ENCODE measurements around the gene KCNJ6.

Gene KCNJ6

DNA sequence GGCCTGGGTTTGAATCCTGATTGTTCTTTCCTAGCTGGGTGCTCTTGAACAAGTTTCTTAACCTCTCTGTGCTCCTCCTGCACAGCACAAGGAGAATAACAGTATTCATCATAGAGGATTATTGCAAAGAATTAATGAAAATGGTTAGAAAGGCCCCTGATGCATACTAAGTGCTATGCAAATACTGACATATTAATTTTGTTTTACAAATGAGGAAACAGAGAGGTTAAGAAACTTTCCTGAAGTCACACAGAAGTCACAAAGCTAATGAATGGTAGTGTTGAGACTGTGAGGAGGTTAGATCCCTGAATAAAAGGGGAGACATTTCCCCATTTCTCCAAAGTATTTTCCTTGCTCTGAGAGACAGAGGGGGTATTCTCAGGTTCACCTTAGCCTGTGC is 99.0 kb downstream of the KCNJ6 start:
- no peak for FAIRE-seq
- no peak for TF ChIP-seq PAX5 (IDR thresholded peaks at IDR 0.05; ENCODE audit: insufficient read depth, low read length, severe bottlenecking)
- TF ChIP-seq POLR2A (IDR thresholded peaks at IDR 0.05; ENCODE audit: low read depth, low read length) = no peak
- no peak for TF ChIP-seq SPI1 (IDR thresholded peaks at IDR 0.05; ENCODE audit: low read depth, low read length)
- TF ChIP-seq TAF1 (IDR thresholded peaks at IDR 0.05; ENCODE audit: low read depth, low read length) = no peak
- TF ChIP-seq POLR2AphosphoS5 (IDR thresholded peaks at IDR 0.05; ENCODE audit: low read depth, low read length) = no peak
- no peak for TF ChIP-seq POU2F2 (IDR thresholded peaks at IDR 0.05; ENCODE audit: low read depth, low read length)
- no peak for DNase-seq (ENCODE audit: insufficient read length, low spot score)

DNA sequence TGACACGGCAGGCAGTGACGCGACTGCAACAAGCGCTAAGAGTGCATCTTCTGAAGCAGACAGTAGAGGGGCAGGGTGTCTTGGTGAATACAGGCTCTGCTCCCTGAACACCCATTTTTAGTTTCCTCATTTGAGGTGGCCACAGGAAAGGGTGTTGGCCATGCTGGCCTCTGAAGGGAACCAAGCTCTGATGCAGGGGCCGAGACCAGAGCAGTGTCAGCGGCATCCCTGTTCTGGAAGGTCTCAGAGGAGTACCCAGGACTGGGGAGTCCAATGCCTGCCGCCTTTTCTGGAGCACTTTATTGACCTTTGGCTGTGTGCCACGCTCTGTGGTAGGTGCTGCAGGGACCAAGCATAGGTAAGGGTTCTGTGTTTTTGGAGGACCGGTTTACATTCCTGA is 100.4 kb downstream of the KCNJ6 start:
- DNase-seq (ENCODE audit: insufficient read length, low spot score) (no peak), FAIRE-seq (no peak)
- no peak for TF ChIP-seq SPI1 (IDR thresholded peaks at IDR 0.05; ENCODE audit: low read depth, low read length)
- TF ChIP-seq POU2F2 (IDR thresholded peaks at IDR 0.05; ENCODE audit: low read depth, low read length) = no peak
- TF ChIP-seq POLR2A (IDR thresholded peaks at IDR 0.05; ENCODE audit: low read depth, low read length) = no peak
- no peak for TF ChIP-seq PAX5 (IDR thresholded peaks at IDR 0.05; ENCODE audit: insufficient read depth, low read length, severe bottlenecking)
- no peak for TF ChIP-seq POLR2AphosphoS5 (IDR thresholded peaks at IDR 0.05; ENCODE audit: low read depth, low read length)
- TF ChIP-seq TAF1 (IDR thresholded peaks at IDR 0.05; ENCODE audit: low read depth, low read length) = no peak

DNA sequence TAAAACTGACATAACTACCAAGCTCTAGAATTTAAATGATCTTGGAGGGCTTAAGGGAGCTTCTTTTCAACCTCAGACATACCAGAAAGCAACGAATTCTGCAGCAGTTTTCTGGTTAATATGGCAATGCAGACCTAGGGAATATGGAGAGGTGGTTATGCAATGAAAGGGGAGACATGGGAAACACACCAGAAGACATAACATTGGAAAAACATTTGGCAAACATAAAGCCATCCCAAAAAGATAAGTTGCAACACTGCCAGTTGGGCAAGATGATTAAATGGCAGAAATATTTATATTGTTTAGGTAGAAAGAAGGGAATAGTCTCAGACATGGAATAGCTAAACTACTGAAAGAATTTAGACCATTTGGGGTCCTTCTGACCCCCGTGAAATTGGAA is 104.5 kb downstream of the KCNJ6 start:
- TF ChIP-seq SPI1 (IDR thresholded peaks at IDR 0.05; ENCODE audit: low read depth, low read length) (no peak), PAX5 (IDR thresholded peaks at IDR 0.05; ENCODE audit: insufficient read depth, low read length, severe bottlenecking) (no peak), POU2F2 (IDR thresholded peaks at IDR 0.05; ENCODE audit: low read depth, low read length) (no peak), POLR2AphosphoS5 (IDR thresholded peaks at IDR 0.05; ENCODE audit: low read depth, low read length) (no peak), POLR2A (IDR thresholded peaks at IDR 0.05; ENCODE audit: low read depth, low read length) (no peak), TAF1 (IDR thresholded peaks at IDR 0.05; ENCODE audit: low read depth, low read length) (no peak)
- FAIRE-seq (no peak), DNase-seq (ENCODE audit: insufficient read length, low spot score) (no peak)

DNA sequence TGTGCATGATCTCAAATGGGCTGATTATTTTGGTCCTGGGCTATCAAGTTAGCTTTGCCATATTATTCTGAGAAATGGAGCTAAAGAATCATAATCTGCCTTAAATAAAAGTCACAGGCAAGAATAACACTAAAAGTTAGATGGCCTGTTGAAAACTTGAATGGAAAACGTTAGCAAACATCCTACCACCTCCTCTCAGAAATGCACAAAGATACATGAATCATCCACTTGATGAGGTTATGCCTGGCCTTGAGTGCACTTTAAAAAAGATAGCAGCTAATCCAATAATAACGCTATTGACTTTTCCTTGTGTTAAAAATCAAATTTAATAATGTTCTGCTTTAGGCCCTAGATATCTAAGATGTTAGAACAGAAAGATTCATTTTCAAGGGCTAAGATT is 108.0 kb downstream of the KCNJ6 start:
- FAIRE-seq (no peak), DNase-seq (ENCODE audit: insufficient read length, low spot score) (no peak)
- no peak for TF ChIP-seq TAF1 (IDR thresholded peaks at IDR 0.05; ENCODE audit: low read depth, low read length)

DNA sequence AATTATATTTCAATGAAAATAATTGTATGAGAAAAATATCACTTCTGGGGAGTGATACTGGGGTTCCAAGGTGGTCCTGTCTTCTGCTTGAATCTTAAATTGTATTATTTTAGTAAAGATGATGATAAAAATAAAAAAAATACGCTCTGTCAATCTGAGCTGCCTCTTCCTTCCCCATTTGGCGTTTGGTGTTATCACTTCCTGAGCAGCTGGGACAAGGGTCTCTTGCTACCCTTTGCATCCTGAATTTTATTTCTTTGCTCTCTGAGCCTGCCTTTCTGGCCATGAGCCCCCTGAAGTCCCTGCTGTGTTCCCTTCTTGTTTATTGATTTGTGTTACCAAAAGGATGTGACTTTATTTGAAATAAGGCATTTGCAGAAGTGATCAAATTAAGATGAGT is 111.0 kb downstream of the KCNJ6 start:
- TF ChIP-seq POLR2AphosphoS5 (IDR thresholded peaks at IDR 0.05; ENCODE audit: low read depth, low read length) = no peak
- no peak for TF ChIP-seq SPI1 (IDR thresholded peaks at IDR 0.05; ENCODE audit: low read depth, low read length)
- TF ChIP-seq POU2F2 (IDR thresholded peaks at IDR 0.05; ENCODE audit: low read depth, low read length) = no peak
- no peak for TF ChIP-seq PAX5 (IDR thresholded peaks at IDR 0.05; ENCODE audit: insufficient read depth, low read length, severe bottlenecking)
- no peak for DNase-seq (ENCODE audit: insufficient read length, low spot score)
- FAIRE-seq = no peak

DNA sequence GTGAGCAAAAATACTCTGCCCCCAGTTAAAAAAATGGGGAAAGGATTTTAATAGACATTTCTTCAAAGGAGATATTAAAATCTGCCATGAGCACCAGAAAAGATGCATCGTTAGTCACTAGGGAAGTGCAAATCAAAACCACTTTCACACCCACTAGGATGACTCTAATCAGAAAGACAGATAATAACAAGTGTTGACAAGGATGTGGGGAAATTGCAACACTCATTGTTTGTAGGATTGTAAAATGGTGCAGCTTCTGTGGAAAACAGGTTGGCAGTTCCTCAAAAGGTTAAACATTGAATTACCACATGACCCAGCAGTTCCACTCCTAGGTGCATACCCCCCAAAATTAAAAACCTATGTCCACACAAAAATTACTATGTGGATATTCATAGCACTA is 112.3 kb downstream of the KCNJ6 start:
- no peak for FAIRE-seq
- no peak for TF ChIP-seq POLR2AphosphoS5 (IDR thresholded peaks at IDR 0.05; ENCODE audit: low read depth, low read length)
- no peak for TF ChIP-seq POU2F2 (IDR thresholded peaks at IDR 0.05; ENCODE audit: low read depth, low read length)
- no peak for TF ChIP-seq TAF1 (IDR thresholded peaks at IDR 0.05; ENCODE audit: low read depth, low read length)
- no peak for TF ChIP-seq PAX5 (IDR thresholded peaks at IDR 0.05; ENCODE audit: insufficient read depth, low read length, severe bottlenecking)
- TF ChIP-seq SPI1 (IDR thresholded peaks at IDR 0.05; ENCODE audit: low read depth, low read length) = no peak
- no peak for DNase-seq (ENCODE audit: insufficient read length, low spot score)

DNA sequence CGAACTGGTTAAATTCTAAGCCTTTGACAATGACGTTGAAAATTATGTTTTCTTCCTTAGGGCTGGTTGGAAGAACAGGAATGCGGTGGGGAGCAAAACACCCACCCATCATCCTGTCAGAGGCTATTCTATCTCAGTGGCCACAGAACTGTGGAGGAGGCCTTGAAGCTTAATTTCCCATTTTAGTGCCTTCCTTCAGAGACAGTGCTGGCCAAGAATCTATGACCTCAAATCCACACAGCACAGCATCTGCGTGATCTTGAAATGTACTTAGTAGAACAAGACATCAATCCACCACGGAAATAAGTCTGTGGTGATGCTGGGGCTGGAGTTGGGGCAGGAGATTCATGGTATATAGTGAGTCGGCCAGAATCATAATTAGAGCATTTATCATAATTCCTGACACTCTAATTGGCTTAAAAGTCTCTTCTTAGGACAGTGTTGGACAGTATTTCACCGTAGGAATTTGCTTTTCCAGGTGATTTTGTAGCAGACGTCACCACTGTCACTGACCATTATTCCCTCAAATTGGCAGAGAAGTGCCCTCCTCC is 113.1 kb downstream of the KCNJ6 start:
- FAIRE-seq = no peak
- DNase-seq (ENCODE audit: insufficient read length, low spot score) = no peak
- no peak for TF ChIP-seq POU2F2 (IDR thresholded peaks at IDR 0.05; ENCODE audit: low read depth, low read length)
- TF ChIP-seq SPI1 (IDR thresholded peaks at IDR 0.05; ENCODE audit: low read depth, low read length) = no peak
- no peak for TF ChIP-seq POLR2A (IDR thresholded peaks at IDR 0.05; ENCODE audit: low read depth, low read length)

DNA sequence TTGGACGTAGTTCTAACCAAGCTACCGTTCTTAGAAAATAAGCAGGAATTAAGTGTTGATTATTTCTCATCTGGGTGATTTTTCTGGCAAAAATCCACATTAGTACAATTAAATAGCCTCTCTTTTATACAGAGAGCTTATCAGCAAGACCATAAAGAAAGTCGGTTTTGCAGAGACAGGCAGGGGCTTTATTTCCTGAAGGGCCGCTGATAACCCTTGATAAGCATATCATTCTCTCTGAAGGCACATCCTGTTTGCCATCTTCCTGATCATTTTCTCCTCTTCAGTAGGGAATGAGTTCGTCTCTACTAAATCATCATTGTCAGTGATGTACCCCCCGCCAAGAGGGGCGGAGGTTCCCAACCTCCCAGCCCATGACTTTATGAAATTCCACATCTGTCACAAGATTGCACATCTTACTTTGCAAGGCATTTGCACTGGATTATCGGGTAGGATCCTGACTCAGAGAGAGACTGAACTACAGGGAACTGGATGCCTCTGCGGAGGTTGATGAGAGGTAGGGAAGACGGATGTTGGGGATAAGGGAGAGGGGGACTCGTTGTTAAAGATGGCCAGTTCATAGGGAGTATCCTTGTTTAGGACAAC is 115.7 kb downstream of the KCNJ6 start:
- FAIRE-seq (no peak), DNase-seq (ENCODE audit: insufficient read length, low spot score) (no peak)
- no peak for TF ChIP-seq PAX5 (IDR thresholded peaks at IDR 0.05; ENCODE audit: insufficient read depth, low read length, severe bottlenecking)
- TF ChIP-seq TAF1 (IDR thresholded peaks at IDR 0.05; ENCODE audit: low read depth, low read length) = no peak
- TF ChIP-seq POU2F2 (IDR thresholded peaks at IDR 0.05; ENCODE audit: low read depth, low read length) = no peak
- TF ChIP-seq POLR2AphosphoS5 (IDR thresholded peaks at IDR 0.05; ENCODE audit: low read depth, low read length) = no peak
- TF ChIP-seq POLR2A (IDR thresholded peaks at IDR 0.05; ENCODE audit: low read depth, low read length) = no peak
- TF ChIP-seq SPI1 (IDR thresholded peaks at IDR 0.05; ENCODE audit: low read depth, low read length) = no peak

DNA sequence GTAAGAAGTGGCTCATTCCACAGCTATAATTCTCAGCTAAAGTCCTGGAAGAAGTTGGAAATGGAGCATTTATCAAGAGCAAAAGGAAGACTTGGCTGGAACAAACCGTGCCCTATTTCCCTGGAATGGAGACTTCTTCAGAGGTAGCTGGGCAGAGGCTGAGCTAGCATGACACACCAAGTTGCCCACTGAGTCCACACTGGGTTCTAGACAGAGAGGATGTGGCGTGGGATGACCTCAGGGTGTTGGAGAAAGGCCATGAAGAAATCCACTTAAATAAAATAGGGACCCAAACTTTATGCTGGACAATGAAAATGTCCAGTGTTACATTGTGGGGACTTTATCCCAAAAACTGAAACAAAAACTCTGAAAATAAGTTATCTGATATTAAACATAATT is 116.2 kb downstream of the KCNJ6 start:
- FAIRE-seq (no peak), DNase-seq (ENCODE audit: insufficient read length, low spot score) (no peak)
- no peak for TF ChIP-seq POLR2AphosphoS5 (IDR thresholded peaks at IDR 0.05; ENCODE audit: low read depth, low read length)
- TF ChIP-seq SPI1 (IDR thresholded peaks at IDR 0.05; ENCODE audit: low read depth, low read length) = no peak
- no peak for TF ChIP-seq POU2F2 (IDR thresholded peaks at IDR 0.05; ENCODE audit: low read depth, low read length)
- TF ChIP-seq PAX5 (IDR thresholded peaks at IDR 0.05; ENCODE audit: insufficient read depth, low read length, severe bottlenecking) = no peak
- TF ChIP-seq TAF1 (IDR thresholded peaks at IDR 0.05; ENCODE audit: low read depth, low read length) = no peak
- TF ChIP-seq POLR2A (IDR thresholded peaks at IDR 0.05; ENCODE audit: low read depth, low read length) = no peak

DNA sequence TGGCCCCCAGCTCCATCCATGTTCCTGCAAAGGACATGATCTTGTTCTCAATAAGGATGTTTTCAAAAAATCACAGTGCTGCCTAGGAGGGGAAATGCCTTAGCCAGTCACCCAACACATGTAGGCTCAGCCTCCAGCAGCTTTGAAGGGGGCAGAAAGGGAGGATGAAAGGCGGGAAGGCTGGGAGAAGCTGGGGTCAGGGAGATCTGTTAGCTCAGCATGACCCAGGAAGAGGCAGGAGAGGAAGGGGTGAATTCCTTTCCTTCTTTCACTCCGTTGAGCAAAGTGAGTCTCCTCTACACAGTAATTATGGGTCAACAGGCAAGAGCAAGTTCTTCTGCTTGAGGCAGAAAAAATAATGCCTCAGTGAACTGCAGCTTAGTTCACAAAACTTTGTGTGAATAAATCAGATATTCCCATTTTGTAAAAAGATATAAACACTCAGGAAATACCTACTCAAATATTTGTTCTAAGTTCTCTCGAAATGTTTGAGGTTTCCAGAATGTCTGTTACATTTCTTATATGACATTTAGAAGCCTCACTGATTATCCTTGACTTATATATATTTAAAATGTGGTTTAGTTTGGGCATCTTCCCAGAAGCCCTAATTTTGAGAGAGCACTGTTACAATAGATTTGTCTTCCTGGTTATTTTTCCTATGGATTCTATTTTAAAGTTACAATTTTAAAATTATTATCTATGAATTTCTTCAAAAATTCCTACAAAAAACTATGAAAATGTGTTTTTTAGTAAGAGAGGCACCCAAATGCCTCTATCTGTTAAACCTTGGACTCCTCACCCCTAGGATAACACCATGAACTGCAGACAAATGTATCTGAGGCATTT is 116.8 kb downstream of the KCNJ6 start:
- DNase-seq (ENCODE audit: insufficient read length, low spot score) (no peak), FAIRE-seq (no peak)
- TF ChIP-seq SPI1 (IDR thresholded peaks at IDR 0.05; ENCODE audit: low read depth, low read length) (no peak), POLR2AphosphoS5 (IDR thresholded peaks at IDR 0.05; ENCODE audit: low read depth, low read length) (no peak), POU2F2 (IDR thresholded peaks at IDR 0.05; ENCODE audit: low read depth, low read length) (no peak), POLR2A (IDR thresholded peaks at IDR 0.05; ENCODE audit: low read depth, low read length) (no peak), PAX5 (IDR thresholded peaks at IDR 0.05; ENCODE audit: insufficient read depth, low read length, severe bottlenecking) (no peak), TAF1 (IDR thresholded peaks at IDR 0.05; ENCODE audit: low read depth, low read length) (no peak)

All from GM12891 (cell line).